K562 treated with DMSO at 1 percent for 12 hours (cell line): ENCODE data around the gene PAIP2. TPM values are rescaled to one million over a fixed set of nuclear protein-coding genes. Genes with fewer than 3 reads are reported as not detected.

Source experiments
- total RNA-seq: library from RNA; unstranded; fragments of 300-600 nt; gene quantifications from 2 replicates; pipeline ENCODE4 v1.2.3, GENCODE V29; 2022; ENCODE audit not compliant: insufficient read depth

Gene PAIP2, protein sequence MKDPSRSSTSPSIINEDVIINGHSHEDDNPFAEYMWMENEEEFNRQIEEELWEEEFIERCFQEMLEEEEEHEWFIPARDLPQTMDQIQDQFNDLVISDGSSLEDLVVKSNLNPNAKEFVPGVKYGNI
- 81.2 and 128 TPM in 2 replicates for total RNA-seq

DNA sequence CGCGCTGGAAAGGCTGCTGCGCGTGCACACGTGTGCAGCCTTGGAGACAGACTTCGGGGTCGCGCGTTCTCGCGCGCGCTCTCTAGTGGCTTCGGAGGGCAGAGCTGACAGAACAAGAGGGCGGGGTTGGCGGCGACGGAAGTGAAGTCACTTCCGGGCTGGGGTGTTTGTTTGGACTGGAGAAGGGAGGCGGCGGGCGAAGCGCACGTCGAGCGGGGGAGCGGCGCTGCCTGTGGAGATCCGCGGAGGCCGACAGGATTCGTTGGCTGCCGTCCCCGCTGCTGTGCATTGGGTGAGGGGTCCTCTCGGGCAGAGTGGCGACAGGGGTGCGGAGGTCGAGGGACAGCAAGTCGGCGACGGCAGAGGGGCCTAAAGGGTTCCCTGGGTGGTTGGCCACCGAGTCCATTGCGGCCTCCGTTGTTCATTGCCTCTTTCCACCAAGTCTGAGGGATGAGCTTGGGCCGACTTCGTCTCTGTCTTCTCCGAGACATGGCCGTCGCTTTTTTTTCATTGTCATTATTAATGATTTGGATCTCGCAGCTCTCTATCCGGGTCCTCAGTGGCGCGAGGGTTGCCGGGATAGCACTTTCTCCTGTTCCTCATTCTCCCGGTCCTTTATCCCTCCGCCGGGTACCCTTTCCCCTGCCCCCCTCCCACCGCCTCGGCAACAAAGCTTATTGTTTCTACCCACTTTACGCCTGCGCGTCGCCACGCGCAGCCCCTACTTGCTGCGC is at the start of gene PAIP2:
TSS of gene PAIP2 (plus strand) at position 166 of the 734 bp plus-strand sequence. CDS start 21,931 bp downstream, outside the sequence.

DNA sequence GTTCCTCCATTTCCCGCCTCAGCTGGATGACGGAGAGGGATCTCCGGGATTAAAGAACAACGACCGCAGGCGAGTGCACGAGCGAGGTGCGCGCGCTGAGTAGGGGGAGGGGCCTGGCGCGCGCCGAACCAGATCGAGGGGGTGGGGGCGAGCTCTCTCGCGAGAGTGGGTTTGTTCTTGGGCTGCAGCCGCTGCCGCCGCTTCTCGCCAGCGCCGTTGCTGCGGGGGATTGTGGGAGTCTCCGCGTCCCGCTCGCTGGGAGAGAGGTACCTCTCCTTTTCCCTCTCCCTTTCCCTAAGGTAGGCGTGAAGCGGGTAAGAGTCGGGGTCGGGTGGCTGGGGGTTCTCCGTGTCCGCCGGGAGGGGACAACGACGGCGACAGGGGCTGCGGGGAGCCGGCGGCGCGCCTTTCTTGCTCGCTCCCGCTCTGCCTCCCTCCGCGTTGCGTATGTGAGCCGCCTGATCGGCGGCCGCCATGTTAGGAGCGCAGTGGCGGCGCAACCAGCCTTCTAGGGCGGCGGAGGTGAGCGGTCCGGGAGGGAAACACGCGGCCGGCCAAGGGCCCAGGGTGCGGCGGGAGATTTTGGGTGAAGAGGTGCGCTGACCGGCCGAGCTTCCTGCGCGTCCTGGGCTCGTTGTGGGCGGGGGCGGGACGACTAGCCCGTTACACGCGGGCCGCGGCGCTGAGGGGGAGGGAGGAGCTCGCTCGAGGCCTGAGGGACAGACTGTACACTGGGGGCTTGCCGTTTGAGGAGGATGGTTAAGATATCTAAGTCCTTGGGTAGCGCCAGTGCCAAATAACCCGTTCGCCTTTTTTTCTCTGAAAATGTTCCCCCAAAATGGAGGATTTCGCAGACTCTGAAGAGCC is 47.9 kb upstream of the PAIP2 start, which contains the start of gene MATR3:
TSS of gene MATR3 (plus strand) at position 234 of the 867 bp plus-strand sequence. CDS start 13,676 bp downstream, outside the sequence.

DNA sequence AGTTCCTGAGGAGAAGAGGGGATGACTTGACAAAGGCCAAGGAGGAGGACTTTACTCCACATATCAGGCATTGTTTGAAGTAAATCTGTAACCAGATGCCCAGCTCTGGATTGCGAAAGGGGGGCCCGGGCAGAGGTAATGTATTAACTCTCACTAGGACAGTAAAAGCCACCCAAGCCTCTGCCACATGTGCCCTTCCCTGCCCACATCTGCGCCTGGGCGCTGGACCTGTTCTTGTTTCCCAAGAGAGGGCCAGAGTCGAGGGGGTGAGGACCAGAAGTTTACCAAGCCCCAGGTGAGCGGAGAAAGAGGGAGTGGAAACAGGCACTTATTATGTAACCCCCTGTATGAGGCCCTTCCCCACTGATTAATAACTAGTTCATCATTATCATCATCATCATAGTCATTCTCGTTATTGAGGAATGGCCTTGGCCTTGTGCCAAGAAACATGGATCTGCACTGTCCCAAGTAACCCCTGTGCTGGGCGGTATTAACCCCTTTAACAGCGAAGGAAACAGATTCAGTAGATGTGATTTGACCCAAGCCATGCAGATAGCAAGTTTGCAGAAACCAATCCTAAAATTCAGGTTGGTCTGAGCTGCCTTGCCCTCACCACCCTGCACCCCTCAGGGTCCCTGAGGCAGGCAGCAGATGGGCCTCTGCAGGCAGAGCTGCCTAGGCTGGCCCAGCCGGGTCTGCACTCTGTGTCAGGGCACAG is 41.8 kb downstream of the PAIP2 start, which contains the start of gene SLC23A1:
TSS of gene SLC23A1 (minus strand) at position 23 of the 718 bp plus-strand sequence. CDS start 44 bp downstream, outside the sequence.

DNA sequence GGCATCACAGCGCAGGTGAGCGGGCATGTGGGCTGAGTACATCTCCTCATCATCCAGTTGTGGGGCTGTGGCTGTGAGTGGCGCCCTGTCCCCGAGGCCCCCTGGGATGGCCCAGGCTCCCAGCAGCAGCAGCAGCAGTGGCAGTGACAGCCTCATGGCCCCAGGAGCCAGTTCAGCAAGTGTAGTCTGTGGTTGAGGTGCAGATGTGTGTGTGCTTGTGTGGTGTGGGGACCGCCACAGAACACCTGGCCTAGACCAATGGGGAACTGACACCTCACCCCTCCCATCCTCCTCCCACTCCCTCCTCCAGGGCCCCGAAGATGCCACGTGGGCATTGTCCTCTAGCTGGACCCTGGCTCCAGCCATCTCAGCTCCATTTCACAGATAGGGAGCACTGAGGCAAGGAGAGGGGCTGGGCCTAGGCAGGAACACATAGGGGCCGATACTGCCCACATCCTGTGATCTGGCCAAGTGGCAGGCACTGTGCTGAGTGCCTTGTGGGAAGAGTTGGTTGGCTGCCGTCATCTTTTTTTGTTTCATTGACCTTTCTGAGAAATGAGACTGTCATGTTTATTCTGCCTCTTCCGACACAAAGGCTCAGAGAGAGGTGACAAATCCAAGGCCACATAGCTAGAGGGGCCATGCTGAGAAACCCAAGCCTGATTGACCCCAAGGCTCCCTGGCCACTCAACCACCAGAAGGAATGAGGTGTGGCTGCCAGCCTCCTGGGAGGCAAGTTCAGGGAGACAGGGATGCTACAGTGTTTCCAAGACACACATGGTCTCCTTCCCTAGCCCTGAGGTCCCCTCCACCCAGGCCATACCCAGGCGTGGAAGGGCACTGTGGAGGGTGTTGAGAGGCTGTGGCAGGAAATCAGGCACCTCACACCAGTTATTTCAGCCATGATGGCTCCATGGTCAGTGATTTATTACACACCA is 48.3 kb downstream of the PAIP2 start, which contains the start of gene MZB1:
TSS of gene MZB1 (minus strand) at position 213 of the 938 bp plus-strand sequence. CDS start at position 156, 57 bp downstream.

DNA sequence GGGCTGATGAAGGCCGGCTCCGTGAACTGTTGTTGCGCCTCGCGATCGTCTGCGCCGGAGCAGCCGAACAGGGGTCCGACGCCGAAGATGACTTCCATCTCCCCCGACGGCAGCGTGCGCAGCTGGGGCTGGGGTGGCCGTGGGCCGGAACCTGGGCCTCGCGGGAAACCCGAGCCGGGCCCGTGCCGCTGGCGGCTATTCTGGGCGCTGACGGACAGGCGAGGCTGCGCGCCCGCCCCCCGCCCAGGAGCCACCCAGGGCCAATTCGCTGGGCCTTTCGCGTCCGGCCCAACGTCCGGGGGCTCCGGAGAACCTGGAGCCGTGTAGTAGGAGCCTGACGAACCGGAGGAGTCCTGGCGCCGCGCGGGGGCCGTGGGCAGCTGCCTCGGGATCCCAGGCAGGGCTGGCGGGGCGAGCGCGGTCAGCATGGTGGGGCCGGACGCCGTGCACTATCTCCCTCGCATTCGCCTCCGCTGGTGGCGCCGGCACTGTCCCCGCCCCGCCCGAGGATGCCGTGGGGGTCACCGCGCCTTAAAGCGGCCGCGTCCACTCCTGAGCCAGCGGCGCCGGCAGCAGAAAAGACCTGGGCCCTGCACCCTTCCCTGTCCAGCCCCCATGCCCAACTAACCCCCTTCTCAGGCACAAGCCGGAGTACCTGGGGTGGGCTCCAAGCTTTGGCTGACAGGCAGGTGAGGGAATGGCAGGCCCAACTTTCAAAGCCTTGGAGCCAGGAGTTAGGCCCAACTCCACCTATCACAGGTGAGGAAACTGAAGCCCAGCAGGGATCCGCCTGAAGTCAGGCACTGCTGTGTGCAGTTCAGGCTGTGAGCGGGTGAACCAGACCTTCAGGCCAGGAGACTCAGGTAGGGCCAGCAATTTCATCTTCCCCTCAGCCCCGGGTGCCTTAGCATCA is 53.3 kb downstream of the PAIP2 start, which contains the start of gene PROB1:
TSS of gene PROB1 (minus strand) at position 451 of the 913 bp plus-strand sequence. CDS start at position 428, 23 bp downstream.

DNA sequence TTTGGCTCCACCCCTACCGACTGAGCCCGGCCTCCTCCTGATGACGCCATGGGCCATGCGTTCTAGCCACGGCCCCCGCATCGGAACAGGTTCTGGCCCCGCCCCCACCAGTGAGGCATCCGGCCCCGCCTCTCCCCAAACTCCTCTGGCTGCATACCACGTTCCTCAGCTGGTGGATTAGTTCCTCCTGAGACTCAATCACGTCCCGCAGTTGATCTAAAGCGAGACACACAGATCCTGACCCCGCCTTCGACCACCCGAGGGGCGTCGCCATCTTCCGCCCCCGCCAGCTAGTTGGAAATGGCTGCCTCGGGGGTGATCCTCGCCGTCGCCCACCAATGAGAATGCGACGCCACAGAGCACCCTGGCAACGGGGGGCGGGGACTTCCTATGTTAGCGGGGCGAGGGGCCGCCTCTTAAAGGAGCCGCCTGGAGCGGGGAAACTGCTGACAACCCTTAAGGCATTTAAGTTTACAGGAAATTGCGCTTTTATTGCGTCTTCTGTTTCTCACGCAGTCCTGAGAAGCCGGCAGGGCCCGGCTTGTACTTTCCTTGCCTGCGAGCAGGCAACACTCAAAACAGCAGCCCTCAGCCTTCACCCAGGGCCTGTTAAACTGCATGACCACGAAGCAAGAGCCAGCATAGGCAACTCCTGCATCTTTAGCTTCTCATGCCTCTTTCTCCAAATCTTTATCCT is 62.3 kb downstream of the PAIP2 start, which contains the start of gene SPATA24:
TSS of gene SPATA24 (minus strand) at position 303 of the 697 bp plus-strand sequence. CDS start at position 274, 29 bp downstream.

Other genes with a start within 250 kb of the PAIP2 start
- gene SIL1, start 143.5 kb upstream of the PAIP2 start, total RNA-seq, result 33.9 and 37.7 TPM in 2 replicates
- 62.3 and 136 TPM in 2 replicates for gene MATR3, start 48.1 kb upstream of the PAIP2 start, total RNA-seq
- gene SLC23A1, start 41.4 kb downstream of the PAIP2 start, total RNA-seq, result not detected in 2 replicates
- gene MZB1, start 48.1 kb downstream of the PAIP2 start, total RNA-seq, result not detected in 2 replicates
- gene PROB1, start 53.2 kb downstream of the PAIP2 start, total RNA-seq, result 1.5 and 3.0 TPM in 2 replicates
- 9.5 TPM in 1 of 2 replicates, not detected in the other for gene SPATA24, start 62.2 kb downstream of the PAIP2 start, total RNA-seq
- gene DNAJC18, start 97.7 kb downstream of the PAIP2 start, total RNA-seq, result 3.1 and 3.4 TPM in 2 replicates
- not detected in 2 replicates for gene ECSCR, start 120.9 kb downstream of the PAIP2 start, total RNA-seq
- not detected in 2 replicates for gene SMIM33, start 129.2 kb downstream of the PAIP2 start, total RNA-seq
- 62.4 and 97.5 TPM in 2 replicates for gene STING1, start 140.9 kb downstream of the PAIP2 start, total RNA-seq
- 114 and 124 TPM in 2 replicates for gene UBE2D2, start 219.5 kb downstream of the PAIP2 start, total RNA-seq